HG02840 (cell line): Measurements from ENCODE around the gene TMCC2.
A peak's percentile ranks its signal among the peaks of the same experiment; 100 is the strongest.
"Not testable (repeated sequence)": the region's sequence is repeated elsewhere in the genome, so short reads cannot be mapped to it uniquely, and the experiment has no call there.

ENCODE experiments used
- ATAC-seq: cut with Tn5 transposase; IDR thresholded peaks from one replicate; pipeline ENCODE4 v1.9.1; 2021; ENCODE audit warnings: mild to moderate bottlenecking, moderate library complexity, moderate number of reproducible peaks; ENCODE audit not compliant: unreplicated experiment, low FRiP score

The TMCC2 gene

GRCh38 chr1:205275133-205275532 lies 47.4 kb downstream of the TMCC2 start:
- no peak for ATAC-seq

DNA sequence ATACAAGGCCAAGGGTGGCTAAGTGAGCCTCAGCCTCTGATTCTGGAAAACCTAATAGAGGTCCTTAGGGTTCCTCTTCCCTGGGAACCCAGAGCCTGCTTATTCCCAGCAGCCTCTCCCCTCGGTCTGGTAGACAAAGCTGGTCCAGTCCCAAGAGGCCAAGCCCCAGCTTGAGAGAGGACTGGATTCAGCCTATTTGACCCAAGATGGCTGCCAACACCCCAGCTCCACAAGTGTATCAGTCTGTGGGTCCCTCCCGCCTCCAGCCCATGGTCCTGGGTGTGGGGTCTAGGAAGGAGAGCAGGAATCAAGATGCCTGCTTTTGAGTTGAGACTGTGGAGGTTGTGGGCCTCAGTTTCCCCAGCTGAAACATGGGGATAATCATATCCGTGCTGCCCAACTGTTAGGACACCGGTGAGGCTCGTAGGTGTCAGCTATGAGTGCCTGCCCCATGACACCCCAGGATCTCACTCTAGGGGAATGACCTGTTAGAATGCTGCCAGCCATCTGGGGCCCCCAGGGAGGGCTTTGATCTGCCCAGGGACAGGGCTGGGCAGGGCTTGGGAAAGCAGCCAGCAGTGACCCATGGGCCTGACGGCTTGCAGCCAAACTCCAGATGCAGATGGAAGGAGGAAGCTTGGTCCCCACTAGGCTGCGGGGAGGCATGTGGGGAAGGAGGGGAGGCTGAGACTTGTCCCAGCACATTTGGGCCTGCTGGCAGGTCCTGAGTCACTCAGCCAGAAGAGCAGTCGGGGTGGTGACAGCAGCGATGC lies 48.4 kb downstream of the TMCC2 start:
- ATAC-seq, result no peak

DNA sequence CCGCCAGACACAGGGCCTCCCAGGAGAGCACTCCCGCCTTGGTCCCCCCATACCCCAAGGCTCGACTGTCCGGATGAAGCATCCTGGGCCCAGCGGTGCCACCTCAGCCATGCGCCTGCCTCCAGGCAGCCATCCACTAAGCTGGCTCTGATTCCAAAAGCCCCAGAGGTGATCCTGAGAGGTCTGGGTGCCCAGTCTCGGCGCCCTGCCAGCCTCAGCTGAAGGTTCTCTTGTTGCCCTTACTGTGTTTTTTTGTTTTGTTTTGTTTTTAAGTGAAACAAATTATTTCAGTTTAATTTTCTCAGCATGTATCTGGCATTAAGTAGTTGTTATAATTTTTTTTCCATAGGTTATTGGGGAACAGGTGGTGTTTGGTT lies 48.9 kb downstream of the TMCC2 start:
- no peak for ATAC-seq

- no peak for ATAC-seq
Measured at GRCh38 chr1:205279986-205280385, 52.2 kb downstream of the TMCC2 start.

DNA sequence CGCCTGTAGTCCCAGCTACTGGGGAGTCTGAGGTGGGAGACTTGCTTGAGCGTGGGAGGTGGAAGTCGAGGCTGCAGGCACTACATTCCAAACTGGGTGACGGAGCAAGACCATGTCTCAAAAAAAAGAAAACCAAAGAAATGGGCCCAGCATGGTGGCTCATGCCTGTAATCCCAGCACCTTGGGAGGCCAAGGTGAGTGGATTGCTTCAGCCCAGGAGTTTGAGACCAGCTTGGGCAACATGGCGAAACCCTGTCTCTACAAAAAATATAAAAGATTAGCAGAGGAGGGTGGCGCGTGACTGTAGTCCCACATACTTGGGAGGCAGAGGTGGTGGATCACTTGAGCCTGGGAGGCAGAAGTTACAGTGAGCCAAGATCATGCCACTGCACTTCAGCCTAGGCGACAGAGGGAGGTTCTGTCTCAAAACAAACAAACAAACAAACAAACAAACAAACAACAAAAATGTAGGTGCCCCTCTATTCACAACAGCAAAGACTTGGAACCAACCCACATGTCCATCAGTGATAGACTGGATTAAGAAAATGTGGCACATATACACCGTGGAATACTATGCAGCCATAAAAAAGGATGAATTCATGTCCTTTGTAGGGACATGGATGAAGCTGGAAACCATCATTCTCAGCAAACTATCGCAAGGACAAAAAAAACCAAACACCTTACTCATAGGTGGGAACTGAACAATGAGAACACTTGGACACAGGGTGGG lies 53.1 kb downstream of the TMCC2 start:
- not testable (repeated sequence) for ATAC-seq

- no peak for ATAC-seq
Measured at GRCh38 chr1:205283270-205284147, 55.8 kb downstream of the TMCC2 start.

GRCh38 chr1:205284420-205285144 lies 56.8 kb downstream of the TMCC2 start:
- ATAC-seq, result no peak

GRCh38 chr1:205285381-205286101 lies 57.8 kb downstream of the TMCC2 start:
- no peak for ATAC-seq

- ATAC-seq, result no peak
Measured at GRCh38 chr1:205286335-205286950, 58.7 kb downstream of the TMCC2 start.

DNA sequence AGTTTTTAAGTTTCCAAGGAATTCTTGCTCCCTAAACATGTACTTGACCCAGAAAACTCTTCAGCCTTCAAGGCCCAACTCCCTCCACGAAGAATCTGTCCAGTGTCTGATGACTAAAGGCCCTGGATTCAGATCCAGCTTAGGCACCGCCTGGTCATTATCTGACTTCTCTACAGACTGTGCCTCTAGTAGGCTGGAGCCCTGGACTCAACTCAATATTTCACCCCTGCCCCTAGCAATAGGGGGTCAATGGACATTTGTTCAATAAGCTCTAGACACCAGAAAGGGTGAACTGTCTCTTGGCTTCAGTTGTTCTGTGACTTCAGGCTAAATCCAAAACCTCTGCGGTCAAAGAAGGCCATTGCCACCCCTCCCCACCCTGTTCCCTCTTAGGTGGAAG lies 59.3 kb downstream of the TMCC2 start:
- ATAC-seq, result no peak

DNA sequence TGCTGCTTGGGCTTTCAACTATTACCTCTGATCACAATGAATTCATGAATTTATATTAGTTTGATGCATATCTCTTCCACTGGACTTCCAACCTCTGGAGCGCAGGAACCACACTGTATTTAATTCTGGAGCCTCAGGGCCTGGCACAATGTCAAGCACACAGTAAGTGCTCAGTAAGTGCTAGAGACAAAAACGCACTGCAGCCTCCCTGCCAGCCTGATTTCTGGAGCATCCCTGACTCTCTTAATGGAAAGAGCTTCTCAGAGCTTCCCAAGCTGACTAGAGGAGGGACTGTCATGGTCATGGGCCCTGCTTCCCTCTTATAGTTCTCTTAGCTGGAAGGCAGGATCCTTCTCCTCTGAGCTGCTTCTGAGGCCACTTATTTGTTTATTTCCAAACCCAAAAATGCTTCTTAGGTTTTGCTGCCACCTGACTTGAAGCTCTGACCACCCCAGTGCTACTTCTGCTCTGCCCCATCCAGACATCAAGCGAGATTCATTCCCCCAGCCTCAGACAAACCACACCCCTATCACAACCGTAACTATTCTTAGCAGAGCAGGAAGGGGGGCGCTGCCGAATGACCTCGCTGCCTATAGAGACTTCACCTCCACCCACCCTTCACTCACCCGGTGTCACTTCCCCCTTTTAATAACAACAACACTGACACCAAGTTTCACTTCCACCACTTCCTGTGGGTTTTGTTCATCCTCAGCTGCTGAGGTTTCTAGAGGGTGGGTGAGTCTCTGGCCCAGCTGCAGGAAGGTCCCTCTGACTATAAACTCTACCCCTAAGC lies 60.2 kb downstream of the TMCC2 start:
- peak; percentile 91 for ATAC-seq

DNA sequence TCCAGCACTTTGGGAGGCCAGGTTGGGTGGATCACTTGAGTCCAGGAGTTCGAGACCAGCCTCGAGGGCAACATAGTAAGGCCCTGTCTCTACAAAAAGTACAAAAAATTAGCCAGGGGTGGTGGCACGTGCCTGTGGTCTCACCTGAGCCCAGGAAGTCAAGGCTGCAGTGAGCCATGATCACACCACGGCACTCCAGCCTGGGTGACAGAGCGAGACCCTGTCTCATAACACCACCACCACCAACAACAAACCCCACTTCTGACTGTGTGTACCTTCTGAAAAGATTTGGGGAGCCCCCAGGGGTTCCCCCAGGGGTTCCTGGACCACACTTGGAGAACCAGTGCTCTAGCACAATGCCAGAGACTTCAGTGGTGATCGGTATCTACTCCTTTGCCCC lies 63.9 kb downstream of the TMCC2 start:
- no peak for ATAC-seq

GRCh38 chr1:205293350-205294074 lies 65.8 kb downstream of the TMCC2 start:
- no peak for ATAC-seq

DNA sequence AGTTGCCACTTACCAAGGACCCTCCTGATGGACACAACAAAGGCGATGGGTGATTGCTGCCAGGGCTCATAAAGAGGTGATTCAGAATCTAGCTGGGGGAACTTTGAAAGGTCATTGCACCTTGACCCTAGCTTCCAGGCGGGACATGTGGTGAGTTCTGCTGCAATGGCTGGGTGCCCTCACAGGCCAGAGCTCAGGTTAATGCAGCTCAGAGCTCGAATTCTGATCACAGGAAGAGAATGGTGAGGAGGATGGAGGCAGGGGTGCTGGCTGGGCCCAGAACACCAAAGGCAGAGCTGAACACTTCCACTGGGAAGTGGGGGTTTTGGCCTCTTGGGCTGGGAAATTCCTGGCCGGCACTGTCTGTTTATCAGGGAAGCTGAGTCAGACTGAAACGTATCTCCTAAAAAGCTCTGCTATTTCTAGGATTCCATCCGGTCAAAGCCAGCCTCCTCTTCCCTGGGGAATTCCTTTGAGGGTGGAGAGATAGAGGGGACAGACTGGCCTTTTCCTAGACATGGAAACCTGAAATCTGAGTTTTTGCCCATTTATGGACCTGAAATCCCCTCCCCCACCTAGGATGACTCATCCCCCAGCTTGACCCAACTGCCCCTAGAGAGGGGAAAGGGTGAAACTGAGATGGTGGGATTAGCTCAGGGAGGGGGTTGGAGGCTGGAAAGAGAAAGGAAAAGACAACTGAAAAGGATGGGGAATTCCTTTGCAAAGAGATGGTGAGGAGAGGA lies 66.6 kb downstream of the TMCC2 start:
- no peak for ATAC-seq

GRCh38 chr1:205294934-205295333 lies 67.2 kb downstream of the TMCC2 start:
- ATAC-seq, result no peak

DNA sequence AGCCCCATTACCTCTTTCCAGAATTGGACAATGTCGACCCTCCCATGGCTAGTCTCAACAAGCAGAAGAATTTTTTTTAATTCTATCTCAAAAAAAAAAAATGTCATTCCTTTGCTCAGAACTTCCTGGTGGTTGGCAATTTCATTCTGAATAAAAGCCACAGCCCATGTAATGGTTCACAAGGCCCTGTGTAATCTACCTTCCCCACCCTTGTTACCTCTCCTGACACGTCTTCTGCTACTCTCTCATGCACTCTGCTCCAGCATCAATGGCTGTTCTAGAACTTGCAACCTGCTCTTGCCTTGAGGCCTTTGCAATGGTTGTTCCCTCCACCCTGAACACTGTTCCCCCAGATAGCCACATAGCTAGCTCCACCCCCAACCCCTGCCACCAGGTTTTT lies 68.4 kb downstream of the TMCC2 start:
- ATAC-seq, result no peak

- ATAC-seq, result not testable (repeated sequence)
Measured at GRCh38 chr1:205297546-205298177, 69.9 kb downstream of the TMCC2 start.
